ENCODE results near the gene DDX11. TPM values are rescaled to one million over a fixed set of nuclear protein-coding genes. Genes with fewer than 3 reads are reported as not detected.
"Not testable (repeated sequence)": the region's sequence is repeated elsewhere in the genome, so short reads cannot be mapped to it uniquely, and the experiment has no call there.

Gene DDX11
- total and polyA plus RNA-seq, 4 donors, result 3.3 to 26.6 (median 13.5) TPM

DNA sequence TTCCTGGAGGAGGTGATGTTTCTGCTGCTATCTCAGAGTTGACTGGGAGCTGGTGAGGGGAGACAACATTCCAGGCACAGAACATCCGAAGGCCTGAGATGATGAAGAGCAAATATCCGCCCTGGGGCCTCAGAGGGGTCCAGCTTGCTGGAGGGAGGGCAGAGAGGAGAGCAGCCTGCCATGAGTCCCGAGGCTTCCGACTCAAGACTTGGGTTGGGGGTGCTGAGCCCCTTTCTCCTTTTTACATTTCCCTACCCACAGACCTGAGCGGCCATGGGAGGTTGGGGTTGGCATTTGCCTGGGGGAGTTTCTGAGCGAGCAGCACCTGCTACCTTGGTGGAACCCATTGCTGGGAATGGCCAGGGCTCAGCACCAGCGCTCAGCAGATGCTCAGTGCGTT, 13.8 kb downstream of the DDX11 start:
- H3K9me3 ChIP-seq (ENCODE audit: control insufficient read depth, low read length); H3K27ac ChIP-seq (ENCODE audit: low read depth in 1 of 2, low read length in 2 of 2); H3K4me3 ChIP-seq (ENCODE audit: low read length in 2 of 2); intact Hi-C loops (cut with DNase I); H3K4me1 ChIP-seq (ENCODE audit: control insufficient read depth in 1 of 2, insufficient read depth in 2 of 2, low read length in 2 of 2); DNase-seq; ATAC-seq (ENCODE audit: low FRiP score); H3K27me3 ChIP-seq (ENCODE audit: control insufficient read depth in 1 of 2, insufficient read depth in 2 of 2, low read length in 1 of 2); H3K36me3 ChIP-seq (ENCODE audit: control insufficient read depth in 1 of 2, insufficient read depth in 2 of 2, low read length in 1 of 2): not testable (repeated sequence)
- WGBS, 2 donors, result 94 to 97% methylated on average over 5 to 8 of the region's 8 CpGs

DNA sequence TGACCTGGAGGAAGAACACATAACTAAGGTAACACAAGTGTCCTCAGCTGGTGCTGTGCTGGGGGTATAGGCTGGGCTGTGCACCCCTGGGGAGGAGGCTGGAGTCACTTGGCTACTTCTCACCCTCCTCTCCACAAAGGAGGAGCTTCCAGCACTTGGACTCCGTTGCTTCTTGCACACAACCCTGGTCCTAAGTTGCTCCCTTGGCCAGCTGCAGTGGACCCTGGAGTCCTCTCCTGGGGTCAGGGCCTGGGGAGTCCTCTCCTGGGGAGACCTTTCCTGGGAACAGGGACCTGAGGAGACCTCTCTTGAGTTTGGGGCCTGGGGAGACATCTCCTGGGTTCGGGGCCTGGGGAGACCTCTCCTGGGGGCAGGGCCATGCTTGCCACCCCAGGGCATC, 14.3 kb downstream of the DDX11 start:
- 81 to 88% methylated on average over 2 of the region's 2 CpGs for WGBS, 2 donors
- H3K4me3 ChIP-seq (ENCODE audit: low read length in 2 of 2); H3K36me3 ChIP-seq (ENCODE audit: control insufficient read depth in 1 of 2, insufficient read depth in 2 of 2, low read length in 1 of 2); H3K9me3 ChIP-seq (ENCODE audit: control insufficient read depth, low read length); H3K4me1 ChIP-seq (ENCODE audit: control insufficient read depth in 1 of 2, insufficient read depth in 2 of 2, low read length in 2 of 2); ATAC-seq (ENCODE audit: low FRiP score); H3K27ac ChIP-seq (ENCODE audit: low read depth in 1 of 2, low read length in 2 of 2); intact Hi-C loops (cut with DNase I); DNase-seq; H3K27me3 ChIP-seq (ENCODE audit: control insufficient read depth in 1 of 2, insufficient read depth in 2 of 2, low read length in 1 of 2): not testable (repeated sequence)

DNA sequence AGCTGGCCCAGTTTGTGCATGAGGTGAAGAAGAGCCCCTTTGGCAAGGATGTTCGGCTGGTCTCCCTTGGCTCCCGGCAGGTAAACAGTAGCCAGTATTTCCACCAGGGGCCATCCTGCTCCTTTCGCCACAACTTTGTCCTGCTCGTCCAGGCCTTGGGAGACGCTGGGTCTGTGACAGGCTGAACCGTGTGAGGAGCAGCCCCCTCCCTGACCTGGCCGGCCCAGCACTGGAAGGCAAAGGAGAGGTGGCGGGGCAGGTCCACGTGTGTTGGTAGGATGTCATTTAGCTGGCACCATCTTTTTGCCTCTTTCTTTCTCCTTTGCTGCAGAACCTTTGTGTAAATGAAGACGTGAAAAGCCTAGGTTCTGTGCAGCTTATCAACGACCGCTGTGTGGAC, 15.4 kb downstream of the DDX11 start:
- H3K9me3 ChIP-seq (ENCODE audit: control insufficient read depth, low read length), result no peaks in the 10 kb centered on the region
- H3K27me3 ChIP-seq (ENCODE audit: control insufficient read depth in 1 of 2, insufficient read depth in 2 of 2, low read length in 1 of 2), result no peaks in the 10 kb centered on the region
- no peaks in the 10 kb centered on the region for H3K36me3 ChIP-seq (ENCODE audit: control insufficient read depth in 1 of 2, insufficient read depth in 2 of 2, low read length in 1 of 2)
- 82 to 87% methylated on average over 12 of the region's 12 CpGs for WGBS, 2 donors
- DNase-seq (no peak), ATAC-seq (ENCODE audit: low FRiP score) (no peak)
- intact Hi-C loops (cut with DNase I), result no loop called here
- no peaks in the 10 kb centered on the region for H3K4me1 ChIP-seq (ENCODE audit: control insufficient read depth in 1 of 2, insufficient read depth in 2 of 2, low read length in 2 of 2)
- no peak overlapping the region for H3K27ac ChIP-seq (ENCODE audit: low read depth in 1 of 2, low read length in 2 of 2)
- H3K4me3 ChIP-seq (ENCODE audit: low read length in 2 of 2), result no peak overlapping the region

DNA sequence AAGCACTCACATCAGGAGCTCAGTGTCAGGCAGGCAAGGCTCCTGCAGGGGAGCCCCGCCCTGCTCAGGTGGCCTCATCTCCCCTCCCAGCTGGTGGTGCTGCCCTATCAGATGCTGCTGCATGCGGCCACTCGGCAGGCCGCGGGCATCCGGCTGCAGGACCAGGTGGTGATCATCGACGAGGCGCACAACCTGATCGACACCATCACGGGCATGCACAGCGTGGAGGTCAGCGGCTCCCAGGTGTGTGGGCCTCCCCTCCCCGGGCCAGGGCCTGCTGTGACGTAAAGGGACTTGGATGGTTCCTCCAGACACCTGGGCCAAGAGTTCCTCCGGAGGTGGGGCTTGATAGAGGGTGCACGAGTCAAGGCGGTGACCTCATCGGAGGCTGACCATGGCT, 18.0 kb downstream of the DDX11 start:
- H3K9me3 ChIP-seq (ENCODE audit: control insufficient read depth, low read length); H3K4me1 ChIP-seq (ENCODE audit: control insufficient read depth in 1 of 2, insufficient read depth in 2 of 2, low read length in 2 of 2); H3K4me3 ChIP-seq (ENCODE audit: low read length in 2 of 2); DNase-seq; intact Hi-C loops (cut with DNase I); ATAC-seq (ENCODE audit: low FRiP score); H3K27ac ChIP-seq (ENCODE audit: low read depth in 1 of 2, low read length in 2 of 2); H3K27me3 ChIP-seq (ENCODE audit: control insufficient read depth in 1 of 2, insufficient read depth in 2 of 2, low read length in 1 of 2); H3K36me3 ChIP-seq (ENCODE audit: control insufficient read depth in 1 of 2, insufficient read depth in 2 of 2, low read length in 1 of 2): not testable (repeated sequence)
- WGBS, 2 donors, result 88 to 91% methylated on average over 18 to 19 of the region's 19 CpGs

DNA sequence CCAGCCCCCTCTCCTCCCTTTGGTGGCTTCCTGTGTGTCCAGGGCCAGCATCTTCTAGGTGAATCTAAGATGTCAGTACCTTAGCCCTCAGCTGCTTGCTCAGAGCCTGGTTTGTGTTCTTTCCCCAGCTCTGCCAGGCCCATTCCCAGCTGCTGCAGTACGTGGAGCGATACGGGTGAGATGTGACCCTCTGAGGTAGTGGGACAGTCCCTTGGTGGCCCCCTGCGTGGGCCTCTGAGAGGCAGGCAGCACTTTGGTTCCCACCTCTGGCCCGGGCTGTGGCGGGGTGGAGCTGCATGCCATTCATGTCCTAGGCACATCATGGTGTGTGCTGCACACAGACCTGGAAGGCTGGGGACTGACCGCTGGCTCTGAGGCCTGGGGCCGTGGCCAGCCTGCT, 19.1 kb downstream of the DDX11 start:
- H3K9me3 ChIP-seq (ENCODE audit: control insufficient read depth, low read length); H3K36me3 ChIP-seq (ENCODE audit: control insufficient read depth in 1 of 2, insufficient read depth in 2 of 2, low read length in 1 of 2); H3K4me1 ChIP-seq (ENCODE audit: control insufficient read depth in 1 of 2, insufficient read depth in 2 of 2, low read length in 2 of 2); H3K27ac ChIP-seq (ENCODE audit: low read depth in 1 of 2, low read length in 2 of 2); ATAC-seq (ENCODE audit: low FRiP score); DNase-seq; H3K27me3 ChIP-seq (ENCODE audit: control insufficient read depth in 1 of 2, insufficient read depth in 2 of 2, low read length in 1 of 2); intact Hi-C loops (cut with DNase I); H3K4me3 ChIP-seq (ENCODE audit: low read length in 2 of 2): not testable (repeated sequence)
- 91 to 94% methylated on average over 6 of the region's 8 CpGs for WGBS, 2 donors

DNA sequence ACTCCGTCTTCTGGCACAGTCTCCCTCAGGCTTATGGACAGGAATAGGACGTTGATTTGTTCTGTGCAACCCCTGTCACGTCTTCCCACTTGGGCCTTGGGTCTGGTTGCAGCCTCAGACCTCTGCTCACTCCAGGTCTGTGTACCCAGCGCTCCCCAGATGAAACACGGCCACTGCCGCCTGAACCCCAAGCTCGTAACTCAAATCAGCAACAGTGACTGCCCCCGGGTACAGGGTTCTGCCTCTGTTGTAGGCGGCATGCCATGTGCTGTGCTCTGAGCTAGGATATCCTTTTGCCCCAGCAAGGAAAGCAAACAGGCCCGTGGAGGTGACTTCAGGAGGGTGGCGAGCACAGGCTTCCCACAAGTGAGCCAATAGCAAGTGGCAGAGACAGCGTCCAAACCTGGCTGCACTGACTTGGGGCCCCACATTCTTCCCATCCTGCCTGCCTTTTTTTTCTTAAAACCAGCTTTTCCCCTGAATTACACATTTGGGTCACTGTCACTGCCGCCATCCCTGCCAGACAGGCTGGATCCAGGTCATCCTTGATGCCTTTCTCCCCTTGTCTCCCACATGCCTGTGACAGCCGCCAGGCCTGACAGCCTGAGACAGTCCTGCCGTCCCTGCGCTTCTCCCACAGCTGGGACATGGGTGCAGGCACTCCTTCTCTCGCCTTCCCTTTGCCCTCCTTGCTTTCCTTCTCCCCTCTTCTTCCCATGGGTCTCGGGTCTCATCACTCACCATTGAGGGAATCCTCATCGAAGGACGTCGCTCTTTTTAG, 21.6 kb downstream of the DDX11 start:
- H3K36me3 ChIP-seq (ENCODE audit: control insufficient read depth in 1 of 2, insufficient read depth in 2 of 2, low read length in 1 of 2); H3K4me3 ChIP-seq (ENCODE audit: low read length in 2 of 2); H3K4me1 ChIP-seq (ENCODE audit: control insufficient read depth in 1 of 2, insufficient read depth in 2 of 2, low read length in 2 of 2); ATAC-seq (ENCODE audit: low FRiP score); H3K27me3 ChIP-seq (ENCODE audit: control insufficient read depth in 1 of 2, insufficient read depth in 2 of 2, low read length in 1 of 2); DNase-seq; intact Hi-C loops (cut with DNase I); H3K9me3 ChIP-seq (ENCODE audit: control insufficient read depth, low read length); H3K27ac ChIP-seq (ENCODE audit: low read depth in 1 of 2, low read length in 2 of 2): not testable (repeated sequence)
- 88% methylated on average over 15 to 21 of the region's 21 CpGs for WGBS, 2 donors

DNA sequence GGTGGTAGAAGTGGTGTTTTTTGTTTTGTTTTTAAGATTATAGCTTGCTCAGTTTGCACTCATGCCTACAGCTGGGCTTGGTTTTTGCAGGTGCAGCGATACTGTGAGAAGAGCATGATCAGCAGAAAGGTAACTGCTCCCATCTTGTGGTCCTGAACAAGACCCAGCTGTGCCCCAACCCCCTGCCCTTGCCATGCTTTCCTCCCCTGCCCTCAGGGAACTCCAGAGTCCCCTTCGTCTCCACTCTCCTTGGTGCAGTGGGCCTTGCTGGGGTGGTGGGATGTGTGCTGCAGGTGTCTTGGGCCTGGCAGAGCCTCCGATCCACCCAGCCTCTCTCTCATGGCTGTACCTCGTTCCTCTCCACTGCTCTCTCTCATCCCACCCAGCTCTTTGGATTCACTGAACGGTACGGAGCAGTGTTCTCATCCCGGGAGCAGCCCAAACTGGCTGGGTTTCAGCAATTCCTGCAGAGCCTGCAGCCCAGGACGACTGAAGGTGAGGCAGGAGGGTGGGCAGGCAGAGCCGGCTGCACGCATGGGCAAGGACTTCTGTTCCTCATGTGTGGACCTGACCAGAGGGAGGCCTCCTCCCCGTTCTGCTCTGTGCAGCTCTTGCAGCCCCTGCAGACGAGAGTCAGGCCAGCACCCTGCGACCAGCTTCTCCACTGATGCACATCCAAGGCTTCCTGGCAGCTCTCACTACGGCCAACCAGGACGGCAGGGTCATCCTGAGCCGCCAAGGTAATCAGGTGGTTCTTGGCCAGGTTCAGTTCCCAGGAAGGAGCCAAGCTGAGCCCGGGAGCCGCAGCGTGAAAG, 22.8 kb downstream of the DDX11 start:
- H3K4me3 ChIP-seq (ENCODE audit: low read length in 2 of 2); H3K9me3 ChIP-seq (ENCODE audit: control insufficient read depth, low read length); DNase-seq; H3K27ac ChIP-seq (ENCODE audit: low read depth in 1 of 2, low read length in 2 of 2); intact Hi-C loops (cut with DNase I); H3K27me3 ChIP-seq (ENCODE audit: control insufficient read depth in 1 of 2, insufficient read depth in 2 of 2, low read length in 1 of 2); H3K36me3 ChIP-seq (ENCODE audit: control insufficient read depth in 1 of 2, insufficient read depth in 2 of 2, low read length in 1 of 2); H3K4me1 ChIP-seq (ENCODE audit: control insufficient read depth in 1 of 2, insufficient read depth in 2 of 2, low read length in 2 of 2): not testable (repeated sequence)
- ATAC-seq (ENCODE audit: low FRiP score), result peak; percentile 6
- 87 to 95% methylated on average over 18 to 19 of the region's 19 CpGs for WGBS, 2 donors

DNA sequence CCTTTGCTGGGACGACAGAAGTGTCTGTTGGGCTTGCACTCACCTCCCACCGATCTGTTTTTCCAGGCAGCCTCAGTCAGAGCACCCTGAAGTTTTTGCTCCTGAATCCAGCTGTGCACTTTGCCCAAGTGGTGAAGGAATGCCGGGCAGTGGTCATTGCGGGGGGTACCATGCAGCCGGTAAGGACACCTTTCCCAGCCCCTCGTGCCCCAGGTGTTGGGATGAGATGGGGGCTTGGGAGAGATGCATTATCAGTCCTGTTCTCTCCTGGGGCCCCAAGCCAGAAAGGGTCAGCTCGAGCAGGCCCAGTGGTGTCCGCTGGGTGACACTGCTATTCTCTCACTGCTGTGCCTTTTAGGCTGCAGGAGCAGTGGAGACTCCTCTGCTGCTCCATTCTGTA, 24.2 kb downstream of the DDX11 start:
- DNase-seq; H3K36me3 ChIP-seq (ENCODE audit: control insufficient read depth in 1 of 2, insufficient read depth in 2 of 2, low read length in 1 of 2); H3K27ac ChIP-seq (ENCODE audit: low read depth in 1 of 2, low read length in 2 of 2): not testable (repeated sequence)

DNA sequence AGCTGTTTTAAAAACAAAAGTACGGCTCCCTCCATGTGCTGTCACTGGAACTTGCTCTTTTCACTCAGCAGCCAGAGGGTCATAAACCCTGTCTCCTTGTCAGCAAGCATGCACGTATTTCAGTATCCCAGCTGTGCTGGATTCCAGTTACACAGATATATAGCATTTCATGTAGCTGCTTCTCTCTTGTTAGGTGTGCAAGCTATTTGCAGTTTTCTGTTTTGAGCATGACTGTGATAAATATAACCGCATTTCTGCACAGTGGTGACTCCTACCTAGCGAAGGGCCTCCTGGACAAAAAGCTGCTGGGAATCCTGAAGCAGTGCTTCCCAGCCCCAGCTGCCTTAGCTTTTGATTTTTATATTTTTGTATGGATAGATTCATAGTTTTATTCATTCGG, 24.7 kb downstream of the DDX11 start:
- H3K27ac ChIP-seq (ENCODE audit: low read depth in 1 of 2, low read length in 2 of 2); H3K4me3 ChIP-seq (ENCODE audit: low read length in 2 of 2); intact Hi-C loops (cut with DNase I); H3K4me1 ChIP-seq (ENCODE audit: control insufficient read depth in 1 of 2, insufficient read depth in 2 of 2, low read length in 2 of 2); DNase-seq; H3K9me3 ChIP-seq (ENCODE audit: control insufficient read depth, low read length); ATAC-seq (ENCODE audit: low FRiP score); H3K27me3 ChIP-seq (ENCODE audit: control insufficient read depth in 1 of 2, insufficient read depth in 2 of 2, low read length in 1 of 2); H3K36me3 ChIP-seq (ENCODE audit: control insufficient read depth in 1 of 2, insufficient read depth in 2 of 2, low read length in 1 of 2): not testable (repeated sequence)
- 74 to 77% methylated on average over 5 of the region's 5 CpGs for WGBS, 2 donors

More for the DNA sequence above, 24.2 kb downstream of the DDX11 start:
- ATAC-seq (ENCODE audit: low FRiP score); intact Hi-C loops (cut with DNase I); H3K27me3 ChIP-seq (ENCODE audit: control insufficient read depth in 1 of 2, insufficient read depth in 2 of 2, low read length in 1 of 2); H3K4me3 ChIP-seq (ENCODE audit: low read length in 2 of 2); H3K9me3 ChIP-seq (ENCODE audit: control insufficient read depth, low read length); H3K4me1 ChIP-seq (ENCODE audit: control insufficient read depth in 1 of 2, insufficient read depth in 2 of 2, low read length in 2 of 2): not testable (repeated sequence)
- 91 to 94% methylated on average over 6 to 8 of the region's 8 CpGs for WGBS, 2 donors
